ENCODE measurements around the gene FAM118B.

- TF ChIP-seq TCF7L2 (IDR thresholded peaks at IDR 0.05; ENCODE audit: low read depth, low read length) (no peak), REST (IDR thresholded peaks at IDR 0.05; ENCODE audit: insufficient read depth in 1 of 2, low read depth in 2 of 2, low read length in 1 of 2) (no peak), POLR2AphosphoS5 (IDR thresholded peaks at IDR 0.05; ENCODE audit: low read depth, low read length) (no peak)
- TF ChIP-seq, protein P1, sequence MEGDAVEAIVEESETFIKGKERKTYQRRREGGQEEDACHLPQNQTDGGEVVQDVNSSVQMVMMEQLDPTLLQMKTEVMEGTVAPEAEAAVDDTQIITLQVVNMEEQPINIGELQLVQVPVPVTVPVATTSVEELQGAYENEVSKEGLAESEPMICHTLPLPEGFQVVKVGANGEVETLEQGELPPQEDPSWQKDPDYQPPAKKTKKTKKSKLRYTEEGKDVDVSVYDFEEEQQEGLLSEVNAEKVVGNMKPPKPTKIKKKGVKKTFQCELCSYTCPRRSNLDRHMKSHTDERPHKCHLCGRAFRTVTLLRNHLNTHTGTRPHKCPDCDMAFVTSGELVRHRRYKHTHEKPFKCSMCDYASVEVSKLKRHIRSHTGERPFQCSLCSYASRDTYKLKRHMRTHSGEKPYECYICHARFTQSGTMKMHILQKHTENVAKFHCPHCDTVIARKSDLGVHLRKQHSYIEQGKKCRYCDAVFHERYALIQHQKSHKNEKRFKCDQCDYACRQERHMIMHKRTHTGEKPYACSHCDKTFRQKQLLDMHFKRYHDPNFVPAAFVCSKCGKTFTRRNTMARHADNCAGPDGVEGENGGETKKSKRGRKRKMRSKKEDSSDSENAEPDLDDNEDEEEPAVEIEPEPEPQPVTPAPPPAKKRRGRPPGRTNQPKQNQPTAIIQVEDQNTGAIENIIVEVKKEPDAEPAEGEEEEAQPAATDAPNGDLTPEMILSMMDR (IDR thresholded peaks at IDR 0.05): no peak
These were observed 593 bp downstream of the FAM118B start for GRCh38 chr11:126212089-126212660.

All from Panc1 (cell line).